Spleen (tissue), 11 donors: ENCODE results near the gene CHAF1B. TPM values are rescaled to one million over a fixed set of nuclear protein-coding genes. Genes with fewer than 3 reads are reported as not detected.

Source experiments
- DNase-seq: peaks from one replicate; pipeline ENCODE4 v3.0.0-alpha.2; 2020
- H3K27ac ChIP-seq, 8 donors: fragments of 200-600 bp; sonication (generic) in 7 of 8; 1 replicate in 4 of 8; 2 replicates in 4 of 8; pipeline versions ENCODE4 v1.5.0 to v1.8.0; 2016 to 2021; ENCODE audit warnings: inconsistent platforms in 4 of 8, mild to moderate bottlenecking in 4 of 8, moderate library complexity in 1 of 8
- H3K27me3 ChIP-seq, 7 donors: fragments of 200-600 bp; sonication (generic) in 6 of 7; replicated peaks in 1 of 7; 1 replicate in 4 of 7; 2 replicates in 3 of 7; pipeline versions ENCODE4 v1.5.0 to v1.8.0; 2016 to 2021; ENCODE audit warnings: inconsistent platforms in 3 of 7, mild to moderate bottlenecking in 1 of 7
- H3K36me3 ChIP-seq, 6 donors: fragments of 200-600 bp; sonication (generic) in 5 of 6; 1 replicate in 4 of 6; 2 replicates in 2 of 6; pipeline versions ENCODE4 v1.5.0 to v1.8.0; 2016 to 2021; ENCODE audit warnings: inconsistent platforms in 2 of 6
- H3K4me1 ChIP-seq, 6 donors: fragments of 200-600 bp; sonication (generic) in 5 of 6; 1 replicate in 3 of 6; 2 replicates in 3 of 6; pipeline versions ENCODE4 v1.5.0 to v1.8.0; 2016 to 2021; ENCODE audit warnings: inconsistent platforms in 3 of 6
- H3K4me3 ChIP-seq, 8 donors: fragments of 200-600 bp; sonication (generic) in 7 of 8; 1 replicate in 4 of 8; 2 replicates in 4 of 8; pipeline versions ENCODE4 v1.5.0 to v1.8.0; 2016 to 2021; ENCODE audit warnings: inconsistent platforms in 4 of 8, mild to moderate bottlenecking in 4 of 8, moderate library complexity in 2 of 8
- H3K9me3 ChIP-seq, 8 donors: fragments of 200-600 bp; sonication (generic) in 7 of 8; 1 replicate in 4 of 8; 2 replicates in 4 of 8; pipeline versions ENCODE4 v1.5.0 to v1.8.0; 2016 to 2021; ENCODE audit warnings: inconsistent platforms in 4 of 8
- CTCF ChIP-seq, 11 experiments: fragments of 200-600 bp in 7 of 11; fragments of 450-650 bp in 4 of 11; sonication (generic) in 4 of 11; IDR thresholded peaks in 8 of 11; conservative IDR thresholded peaks in 3 of 11; 1 replicate in 7 of 11; 2 replicates in 4 of 11; pipeline versions ENCODE4 v1.4.0 to v1.8.0; 2016 to 2021; ENCODE audit warnings: antibody characterized with exemption in 11 of 11, inconsistent platforms in 4 of 11, mild to moderate bottlenecking in 1 of 11
- POLR2A ChIP-seq, 3 donors: fragments of 450-650 bp; IDR thresholded peaks; one replicate each; pipeline ENCODE4 v1.5.1; 2017; ENCODE audit warnings: antibody characterized with exemption in 3 of 3, mild to moderate bottlenecking in 1 of 3
- POLR2AphosphoS5 ChIP-seq, 3 donors: sonication (generic); formaldehyde crosslinking; IDR thresholded peaks; one replicate each; pipeline ENCODE4 v1.5.1; 2017; ENCODE audit warnings: antibody characterized with exemption in 3 of 3
- WGBS, 5 donors: extraction: QIAGEN DNeasy Blood & Tissue Kit in 3 of 5; methylation state at CpG; one replicate each; pipeline versions ENCODE4 v1.1.5 to v1.1.7; 2013 to 2018; 5-methylcytosine and 5-hydroxymethylcytosine counted together
- intact Hi-C: fragments of 100-400 bp; cut with DNase I; formaldehyde crosslinking; loops from one replicate; pipeline ENCODE4 v1.15.0; 2023; ENCODE audit warnings: low total_unique reads
- polyA plus RNA-seq, 3 donors: library from polyadenylated mRNA; stranded (reverse); fragments of 200-250 nt; gene quantifications; one replicate each; pipeline ENCODE4 v1.2.1, GENCODE V29; 2013
- total RNA-seq, 7 donors: library from RNA; depleted of rRNA in 3 of 7; stranded (reverse); fragments of >200 nt in 3 of 7; fragmentation: NEBNext Ultra II Directional in 4 of 7; extraction: Animal tissue kit (Norgen Biotek cat#: 25700) in 4 of 7; gene quantifications; one replicate each; pipeline versions ENCODE4 v1.1.0 to v1.2.1, GENCODE V29; 2016 to 2021
- donor health status: healthy with polysubstance abuse.
- donor health status: DM: no; HTN: no; CAD: no; lungs with moderate emphysema.
- donor health status: DM: no; HTN: no; CAD: no.
- donor health status: Bipolar disorder and iron deficiency.
- donor health status: healthy.
- donor health status: DM: no; HTN: no; CAD: no.
- donor health status: DM: yes; HTN: yes; CAD: no.

CHAF1B gene
- total and polyA plus RNA-seq, 10 donors: 0.51 to 3.7 (median 1.4) TPM

- DNase-seq: no peak
- Histone ChIP-seq H3K27me3 (peaks cover 0 to 35% (median 0%) of the 10 kb centered on the region in 7 donors), H3K9me3 (no peaks in the 10 kb centered on the region), H3K4me3 (no peak overlapping the region), H3K36me3 (no peaks in the 10 kb centered on the region), H3K4me1 (peaks cover 3 to 30% (median 23%) of the 10 kb centered on the region in 6 donors), H3K27ac (no peak overlapping the region)
- intact Hi-C loops: no loop called here
- 85 to 97% (median 95%) methylated on average over 4 of the region's 4 CpGs for WGBS, 5 donors
- TF ChIP-seq POLR2AphosphoS5 (IDR thresholded peaks at IDR 0.05) (no peak), CTCF (IDR thresholded peaks at IDR 0.05 in 8 of 11, conservative IDR thresholded peaks at IDR 0.05 in 3 of 11) (no peak), POLR2A (IDR thresholded peaks at IDR 0.05) (no peak)
These were observed 42.3 kb downstream of the CHAF1B start for GRCh38 chr21:36427502-36427901.

- DNase-seq: no peak
- 69 to 80% (median 78%) methylated on average over 12 of the region's 12 CpGs for WGBS, 5 donors
- intact Hi-C loops: no loop called here
- Histone ChIP-seq H3K27me3 (peaks cover 0 to 46% (median 0%) of the 10 kb centered on the region in 7 donors), H3K4me3 (no peak overlapping the region), H3K36me3 (no peaks in the 10 kb centered on the region), H3K27ac (peak overlapping the region in 3 of 8 donors; percentile 63 to 73 (median 66)), H3K9me3 (no peaks in the 10 kb centered on the region), H3K4me1 (peaks cover 3 to 30% (median 23%) of the 10 kb centered on the region in 6 donors)
- no peak for TF ChIP-seq CTCF (IDR thresholded peaks at IDR 0.05 in 8 of 11, conservative IDR thresholded peaks at IDR 0.05 in 3 of 11)
- TF ChIP-seq POLR2AphosphoS5 (IDR thresholded peaks at IDR 0.05): no peak
- TF ChIP-seq POLR2A (IDR thresholded peaks at IDR 0.05): no peak
These were observed 43.7 kb downstream of the CHAF1B start for GRCh38 chr21:36428761-36429432.

- 3 to 11% (median 5%) methylated on average over 20 to 22 of the region's 22 CpGs for WGBS, 5 donors
- Histone ChIP-seq H3K9me3 (no peaks in the 10 kb centered on the region), H3K4me1 (peaks cover 3 to 30% (median 23%) of the 10 kb centered on the region in 6 donors), H3K36me3 (no peaks in the 10 kb centered on the region), H3K27me3 (peaks cover 0 to 47% (median 0%) of the 10 kb centered on the region in 7 donors), H3K27ac (peak overlapping the region in 7 of 8 donors; percentile 60 to 77 (median 66)), H3K4me3 (peak overlapping the region in 6 of 8 donors; percentile 5 to 53 (median 18))
- intact Hi-C loops: no loop called here
- peak; percentile 76 to 87 (median 81) for TF ChIP-seq POLR2AphosphoS5 (IDR thresholded peaks at IDR 0.05)
- peak in 4 of 11 experiments; percentile 13 to 24 (median 20) for TF ChIP-seq CTCF (IDR thresholded peaks at IDR 0.05 in 8 of 11, conservative IDR thresholded peaks at IDR 0.05 in 3 of 11)
- TF ChIP-seq POLR2A (IDR thresholded peaks at IDR 0.05): no peak
- DNase-seq: peak; percentile 85
These were observed 44.9 kb downstream of the CHAF1B start for GRCh38 chr21:36429947-36430546.

- Histone ChIP-seq H3K36me3 (no peaks in the 10 kb centered on the region), H3K4me3 (peak overlapping the region in 2 of 8 donors; percentile 12 to 53), H3K27ac (peak overlapping the region in 5 of 8 donors; percentile 60 to 77 (median 73)), H3K9me3 (no peaks in the 10 kb centered on the region), H3K4me1 (peaks cover 3 to 30% (median 23%) of the 10 kb centered on the region in 6 donors), H3K27me3 (peaks cover 0 to 47% (median 0%) of the 10 kb centered on the region in 7 donors)
- 67 to 83% (median 78%) methylated on average over 4 of the region's 4 CpGs for WGBS, 5 donors
- no peak for DNase-seq
- intact Hi-C loops: no loop called here
- TF ChIP-seq CTCF (IDR thresholded peaks at IDR 0.05 in 8 of 11, conservative IDR thresholded peaks at IDR 0.05 in 3 of 11) (no peak), POLR2A (IDR thresholded peaks at IDR 0.05) (no peak), POLR2AphosphoS5 (IDR thresholded peaks at IDR 0.05) (no peak)
These were observed 45.6 kb downstream of the CHAF1B start for GRCh38 chr21:36430841-36431240.
